Activated T-helper 9 cell treated with anti-CD3 and anti-CD28 coated beads, Interleukin-2, amount 50 U/mL, for 16 hours (primary cell): ENCODE measurements around the gene CRY2.

Source experiments
- DNase-seq: peaks from one replicate; pipeline ENCODE4 v3.0.0-alpha.2; 2020; ENCODE audit warnings: low read depth

The CRY2 gene

DNA sequence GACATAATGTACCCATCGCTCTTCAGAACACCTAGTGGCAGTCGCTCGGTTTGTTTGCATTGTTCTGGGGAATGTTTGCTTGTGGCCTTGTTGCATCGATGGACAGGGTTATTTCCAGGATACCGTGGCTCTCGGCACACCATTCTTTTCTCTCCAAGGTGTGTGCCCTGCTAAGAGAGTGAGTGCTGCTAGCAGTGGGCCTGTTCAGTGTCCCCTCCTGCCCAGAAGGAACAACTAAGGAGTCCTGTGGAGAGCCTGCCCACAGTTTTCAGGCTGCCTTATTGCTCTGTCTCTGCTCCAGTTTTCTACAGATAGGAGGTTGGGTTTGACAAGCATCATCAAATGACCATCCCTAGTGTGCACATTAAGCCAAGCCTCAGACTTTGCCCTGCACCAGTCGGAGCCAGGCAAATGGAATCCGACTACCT, 1.4 kb downstream of the CRY2 start:
- DNase-seq: no peak

DNA sequence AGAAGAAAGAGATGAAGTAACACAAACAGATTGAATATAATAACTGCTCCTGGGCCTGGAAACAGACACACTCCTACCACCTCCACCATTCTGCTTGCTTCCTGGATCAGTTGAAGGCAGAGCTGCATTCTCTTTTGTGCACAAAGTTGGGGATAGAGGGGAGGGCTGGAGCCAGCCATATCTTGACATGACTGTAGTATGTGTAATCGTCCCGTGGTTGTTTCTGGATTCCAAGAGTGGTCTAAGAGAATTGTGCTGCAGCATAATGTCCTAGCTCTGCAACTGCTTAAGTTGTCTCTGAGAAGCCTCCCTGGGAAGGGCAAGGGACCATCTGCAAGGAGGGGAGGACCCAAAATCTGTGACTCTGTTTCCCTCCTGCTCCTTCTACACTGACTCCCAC, 3.2 kb downstream of the CRY2 start:
- no peak for DNase-seq

DNA sequence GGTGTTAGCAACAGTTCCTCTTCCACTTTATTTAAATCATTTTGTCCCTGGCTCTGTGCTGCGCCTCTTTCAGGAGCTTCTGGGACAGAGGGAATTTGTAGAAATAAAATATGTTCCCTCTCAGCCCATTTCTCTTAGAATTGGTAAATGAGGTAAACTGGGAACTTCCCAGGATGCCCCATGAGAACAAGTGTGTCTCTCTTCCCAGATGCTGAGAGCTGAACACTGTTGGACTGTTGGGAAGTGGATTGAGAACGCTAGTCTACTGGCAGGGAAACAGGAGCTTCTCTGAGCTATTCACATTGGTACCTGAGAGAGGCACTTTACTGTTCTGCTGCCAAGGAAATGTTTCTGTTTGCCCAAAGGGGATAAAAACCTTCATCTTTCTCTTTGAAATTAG, 4.0 kb downstream of the CRY2 start:
- DNase-seq: no peak

DNA sequence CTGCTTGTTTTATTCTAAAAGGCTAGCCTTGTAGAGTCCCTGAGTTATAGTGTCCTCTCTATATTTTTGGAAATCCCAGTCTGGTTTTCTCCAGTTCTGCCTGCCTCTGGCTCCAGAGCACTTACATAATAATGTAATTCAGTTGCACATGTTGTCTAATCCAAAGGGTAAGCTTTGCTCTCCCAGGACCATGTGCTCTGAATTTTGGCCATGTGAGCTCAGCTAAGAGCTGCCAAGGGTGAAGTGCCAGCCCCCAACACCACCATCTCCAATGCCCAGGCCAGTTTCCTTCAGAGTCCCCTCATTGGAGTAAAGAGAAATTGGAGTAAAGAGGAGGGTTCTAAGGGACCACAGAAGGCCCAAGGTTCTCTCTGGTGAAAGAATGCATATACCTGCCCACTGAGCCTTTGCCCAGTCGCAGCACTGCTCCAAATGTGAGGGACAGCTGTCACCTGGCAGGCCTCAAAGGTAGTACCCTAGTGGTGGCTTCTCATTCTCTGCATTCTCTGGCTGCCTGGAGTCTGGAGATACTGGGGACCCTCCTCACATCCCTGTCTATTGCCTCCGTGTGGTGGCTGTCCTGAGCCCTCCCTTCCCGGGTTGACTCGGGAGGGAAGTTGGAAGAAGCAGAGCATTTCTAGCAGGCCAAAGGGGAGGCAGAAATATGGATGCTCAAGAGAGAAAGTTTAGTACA, 4.9 kb downstream of the CRY2 start:
- no peak for DNase-seq

DNA sequence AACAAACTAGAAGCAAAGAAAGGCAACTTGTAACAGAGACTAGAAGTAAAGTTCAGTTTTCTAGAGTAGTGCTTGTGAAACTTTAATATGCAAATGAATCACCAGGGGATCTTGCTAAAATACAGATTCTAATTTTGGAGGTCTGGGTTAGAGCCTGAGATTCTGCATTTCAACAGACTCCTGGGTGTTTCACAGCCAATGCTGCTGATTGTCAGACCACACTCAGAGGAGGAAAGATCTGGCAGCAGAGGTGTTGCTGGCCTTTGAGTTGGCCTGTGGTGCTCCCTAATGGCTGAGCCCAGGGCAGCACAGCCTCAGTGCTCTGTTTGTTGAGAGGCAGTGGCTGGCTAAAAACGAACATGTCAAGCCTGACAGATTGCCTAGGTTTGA, 5.4 kb downstream of the CRY2 start:
- no peak for DNase-seq

DNA sequence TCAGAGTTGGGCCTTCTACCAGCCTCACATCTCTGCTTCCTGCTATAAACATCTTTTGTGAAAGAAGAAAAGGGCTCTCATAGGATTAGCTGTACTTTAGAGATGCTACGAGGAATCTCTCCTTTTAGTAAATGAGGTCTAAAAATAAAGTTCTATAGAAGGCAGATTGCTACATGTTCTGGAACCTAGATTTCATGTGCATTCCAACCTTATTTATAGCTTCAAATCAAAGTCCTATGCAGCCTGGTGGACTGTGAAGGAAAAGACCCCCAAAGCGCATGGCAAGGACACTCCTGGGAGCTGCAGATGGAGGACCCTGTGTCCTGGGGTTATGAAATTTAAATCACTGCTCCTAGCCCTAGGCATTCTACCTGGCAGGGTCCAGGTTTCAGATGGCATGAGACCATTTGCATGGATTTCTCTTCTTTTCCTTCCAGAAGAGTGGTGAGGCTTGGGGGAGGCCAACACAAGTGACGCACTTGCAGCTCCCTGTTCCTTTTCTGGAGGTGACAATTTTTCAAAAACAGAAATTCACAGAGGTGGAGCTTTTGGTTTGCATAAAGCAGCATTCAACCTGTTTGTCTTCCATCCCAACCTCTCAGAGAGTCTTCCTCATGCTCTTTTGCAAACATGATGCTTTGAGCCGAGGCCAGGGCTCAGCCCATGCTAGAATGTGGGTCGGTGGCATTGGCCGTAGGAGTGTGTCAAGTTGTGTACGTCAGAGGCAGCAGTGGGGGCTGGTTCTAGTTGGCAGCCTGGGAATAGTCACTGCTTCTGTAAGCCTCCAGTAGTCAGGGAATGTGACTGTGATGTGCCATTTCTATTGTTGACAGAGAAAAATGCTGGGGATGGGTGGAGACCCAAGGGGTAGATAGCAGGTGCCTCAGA, 6.3 kb downstream of the CRY2 start:
- no peak for DNase-seq

DNA sequence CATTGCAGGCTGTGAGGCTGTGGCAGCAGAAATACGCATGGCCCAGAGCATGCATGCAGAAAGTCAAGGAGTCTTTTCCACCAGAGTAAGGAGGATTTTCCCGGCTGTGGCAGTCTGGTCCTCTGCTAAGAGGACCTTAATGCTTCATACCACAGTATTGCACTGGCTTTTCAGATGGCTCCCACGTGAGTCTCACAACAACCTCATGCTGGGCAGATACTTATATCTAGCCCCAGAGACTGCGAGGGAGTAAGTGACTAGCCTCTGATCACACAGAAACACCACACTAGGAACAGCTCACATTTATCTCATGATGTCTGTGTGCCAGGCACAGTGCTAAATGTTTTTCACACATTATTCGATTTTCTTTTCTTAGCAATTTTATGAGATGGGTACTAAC, 8.0 kb downstream of the CRY2 start:
- no peak for DNase-seq

DNA sequence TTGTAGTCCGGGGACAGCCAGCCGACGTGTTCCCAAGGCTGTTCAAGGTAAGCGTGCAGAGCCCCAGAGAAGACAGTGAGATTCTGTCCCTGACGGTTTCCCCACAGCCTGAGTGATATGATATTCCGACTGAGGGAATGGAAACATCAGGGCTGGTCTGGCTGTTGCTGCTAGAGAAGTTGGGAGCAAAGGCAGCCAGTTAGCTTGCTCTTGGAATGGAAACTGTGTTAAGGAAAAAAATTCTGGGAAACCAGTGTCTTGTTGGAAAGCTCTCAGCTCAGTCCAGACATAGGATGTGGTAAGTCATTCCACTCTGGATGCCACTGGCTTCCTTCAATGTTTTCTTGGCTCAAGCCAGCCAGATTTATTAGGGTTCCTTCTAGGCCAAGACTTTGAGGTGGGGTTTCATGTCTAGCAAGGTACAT, 8.8 kb downstream of the CRY2 start:
- DNase-seq: no peak

DNA sequence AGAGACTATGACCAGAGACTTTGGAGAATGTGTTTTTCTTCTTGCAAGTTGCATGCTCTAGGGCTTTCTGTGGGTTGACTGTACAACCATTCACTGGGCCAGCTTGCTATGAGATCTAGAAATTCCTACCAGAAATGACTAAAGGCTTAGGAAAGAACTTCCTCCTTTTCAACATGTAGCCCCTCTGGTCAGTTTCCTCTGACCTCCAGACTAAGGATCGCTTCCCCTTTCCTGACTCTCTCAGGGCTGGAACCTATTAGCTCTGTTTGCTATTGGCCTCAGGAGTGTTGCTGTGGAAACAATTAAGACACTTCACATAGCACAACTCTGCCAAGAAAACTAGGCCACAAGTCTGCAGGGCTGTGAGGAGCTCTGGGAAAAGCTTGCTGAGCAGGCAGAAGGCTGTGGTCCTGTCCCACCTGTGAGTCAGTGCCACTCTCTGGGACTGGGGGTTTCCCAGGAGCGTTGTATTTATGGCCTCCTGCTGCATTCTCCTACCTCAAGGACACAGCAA, 10.7 kb downstream of the CRY2 start:
- no peak for DNase-seq

DNA sequence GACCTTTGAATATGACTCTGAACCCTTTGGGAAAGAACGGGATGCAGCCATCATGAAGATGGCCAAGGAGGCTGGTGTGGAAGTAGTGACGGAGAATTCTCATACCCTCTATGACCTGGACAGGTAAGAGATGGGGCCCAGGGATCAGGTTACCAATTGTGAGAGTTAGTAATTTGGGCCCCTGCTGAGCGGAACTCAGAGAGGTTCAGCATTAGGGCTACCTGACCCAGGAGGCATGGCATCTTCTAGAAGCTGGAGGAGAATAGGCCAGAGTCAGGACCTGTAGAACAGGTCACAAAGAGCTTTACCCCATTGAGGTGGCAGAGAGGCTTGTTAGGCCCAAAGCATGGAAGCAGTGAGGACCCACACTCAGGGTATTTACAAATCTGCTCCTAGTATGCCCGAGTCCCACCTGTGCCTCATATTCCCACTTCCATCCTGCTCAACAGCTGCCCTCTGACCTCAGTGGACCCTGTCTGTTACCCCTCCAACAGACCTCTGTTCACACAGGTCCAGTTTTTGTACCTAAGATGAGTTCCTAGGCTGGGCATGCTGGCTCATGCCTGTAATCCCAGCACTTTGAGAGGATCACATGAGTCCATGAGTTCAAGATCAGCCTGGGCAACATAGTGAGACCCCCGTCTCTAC, 11.6 kb downstream of the CRY2 start:
- no peak for DNase-seq

DNA sequence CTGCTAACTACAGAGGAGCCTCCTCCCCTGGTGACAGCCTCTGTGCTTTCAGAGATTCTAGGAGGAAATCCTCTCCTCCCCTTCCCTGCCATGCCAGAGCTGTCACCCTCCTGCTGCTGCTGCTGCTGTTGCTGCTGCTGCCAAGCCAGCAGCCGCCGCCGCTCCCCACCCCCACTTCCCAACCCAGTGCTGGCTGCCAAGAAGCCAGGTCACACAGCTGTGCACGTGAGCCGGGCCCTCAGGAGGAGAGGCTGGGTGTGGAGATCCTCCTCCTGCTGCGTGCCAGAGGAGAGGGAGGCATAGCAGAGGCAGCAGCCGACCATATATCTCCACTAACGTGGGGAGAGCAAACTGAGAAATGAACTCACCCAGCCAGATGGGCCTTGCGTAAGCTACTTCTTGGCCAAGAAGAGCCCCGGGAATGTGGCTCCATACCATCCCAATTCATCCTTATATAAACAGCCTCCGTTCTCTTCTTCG, 12.4 kb downstream of the CRY2 start:
- DNase-seq: no peak

DNA sequence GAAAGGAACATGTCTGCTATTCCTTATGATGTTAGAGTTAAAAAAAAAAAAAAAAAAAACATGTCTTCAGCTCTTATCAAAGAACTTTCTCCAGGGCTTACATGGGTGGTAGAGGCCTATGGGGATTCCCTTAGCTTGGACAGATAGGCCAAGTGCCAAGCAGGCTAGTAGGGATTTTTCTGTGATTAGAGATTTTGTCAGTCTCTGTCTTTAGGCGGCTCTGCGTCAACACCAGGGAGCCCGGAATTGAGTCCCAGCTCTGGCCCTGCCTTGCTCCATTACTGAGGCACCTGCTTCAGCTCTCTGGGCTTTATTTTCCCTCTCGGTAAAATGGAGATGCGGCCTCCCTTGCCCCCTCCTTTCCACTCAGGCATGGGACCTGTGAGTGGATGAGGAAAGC, 13.1 kb downstream of the CRY2 start:
- DNase-seq: no peak

DNA sequence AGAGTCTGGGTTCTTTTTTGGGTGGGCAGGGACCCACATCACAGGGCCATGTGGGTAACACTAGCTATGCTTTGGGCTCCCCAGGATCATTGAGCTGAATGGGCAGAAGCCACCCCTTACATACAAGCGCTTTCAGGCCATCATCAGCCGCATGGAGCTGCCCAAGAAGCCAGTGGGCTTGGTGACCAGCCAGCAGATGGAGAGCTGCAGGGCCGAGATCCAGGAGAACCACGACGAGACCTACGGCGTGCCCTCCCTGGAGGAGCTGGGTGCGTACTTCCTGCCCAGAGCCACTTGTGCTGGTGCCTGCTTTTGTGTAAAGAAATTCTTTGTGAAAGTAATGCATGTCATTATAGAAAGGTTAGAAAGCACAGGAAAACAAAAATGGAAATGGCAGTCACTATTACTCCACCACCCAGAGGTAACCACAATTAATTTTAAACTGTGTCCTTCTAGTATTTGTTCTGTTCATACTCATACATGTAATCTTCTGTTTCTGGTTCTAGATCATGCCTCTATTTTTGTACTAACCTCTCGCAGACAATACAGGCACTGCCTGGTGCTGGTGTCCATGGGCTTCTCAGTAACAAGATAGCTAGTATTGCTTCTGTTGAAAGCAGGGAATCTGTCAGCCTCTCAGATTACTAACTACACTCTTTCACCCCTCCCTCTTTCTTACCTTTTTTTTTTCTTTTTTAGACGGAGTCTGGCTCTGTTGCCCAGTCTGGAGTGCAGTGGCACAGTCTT, 13.7 kb downstream of the CRY2 start:
- DNase-seq: no peak

DNA sequence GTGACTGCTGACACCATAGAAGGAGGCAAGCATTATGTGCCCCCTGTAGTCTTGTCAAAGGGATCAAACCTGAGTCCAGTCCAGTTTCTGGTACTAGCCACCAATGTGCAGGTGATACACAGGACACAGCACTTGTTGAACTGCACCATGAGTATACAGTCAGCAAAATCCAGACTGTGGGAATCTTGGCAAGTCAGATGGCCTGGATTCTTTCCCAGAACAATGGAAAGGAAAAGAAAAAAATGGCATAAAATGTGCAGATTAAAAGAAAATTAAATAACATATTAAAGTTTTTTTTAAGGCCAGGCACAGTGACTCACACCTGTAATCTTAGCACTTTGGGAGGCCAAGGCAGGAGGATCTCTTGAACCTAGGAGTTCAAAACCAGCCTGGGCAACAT, 16.8 kb downstream of the CRY2 start:
- DNase-seq: no peak

DNA sequence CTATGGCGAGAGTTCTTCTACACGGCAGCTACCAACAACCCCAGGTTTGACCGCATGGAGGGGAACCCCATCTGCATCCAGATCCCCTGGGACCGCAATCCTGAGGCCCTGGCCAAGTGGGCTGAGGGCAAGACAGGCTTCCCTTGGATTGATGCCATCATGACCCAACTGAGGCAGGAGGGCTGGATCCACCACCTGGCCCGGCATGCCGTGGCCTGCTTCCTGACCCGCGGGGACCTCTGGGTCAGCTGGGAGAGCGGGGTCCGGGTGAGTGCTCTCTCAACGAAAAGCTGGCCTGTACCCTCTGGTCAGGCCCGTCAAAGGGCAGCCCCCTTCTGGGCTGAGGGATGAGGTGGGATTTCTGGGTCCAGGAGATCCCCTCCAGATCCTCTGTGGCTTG, 22.3 kb downstream of the CRY2 start:
- DNase-seq: no peak

DNA sequence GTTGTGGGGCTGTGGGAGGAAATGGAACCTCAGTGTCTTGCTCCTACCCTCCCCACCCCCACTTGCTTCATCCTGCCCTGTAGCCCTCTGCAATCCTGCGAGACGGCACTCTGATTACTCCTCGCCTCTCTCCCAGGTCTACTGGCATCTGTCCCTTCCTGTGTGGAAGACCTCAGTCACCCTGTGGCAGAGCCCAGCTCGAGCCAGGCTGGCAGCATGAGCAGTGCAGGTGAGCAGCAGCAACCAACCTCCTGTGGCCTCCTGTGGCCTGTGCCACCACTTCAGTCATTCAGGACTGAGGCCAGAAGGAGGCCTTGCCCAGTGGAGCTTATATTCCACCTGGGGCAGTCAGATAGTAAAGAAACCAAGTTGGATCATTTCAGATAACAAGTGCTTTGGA, 23.4 kb downstream of the CRY2 start:
- no peak for DNase-seq

DNA sequence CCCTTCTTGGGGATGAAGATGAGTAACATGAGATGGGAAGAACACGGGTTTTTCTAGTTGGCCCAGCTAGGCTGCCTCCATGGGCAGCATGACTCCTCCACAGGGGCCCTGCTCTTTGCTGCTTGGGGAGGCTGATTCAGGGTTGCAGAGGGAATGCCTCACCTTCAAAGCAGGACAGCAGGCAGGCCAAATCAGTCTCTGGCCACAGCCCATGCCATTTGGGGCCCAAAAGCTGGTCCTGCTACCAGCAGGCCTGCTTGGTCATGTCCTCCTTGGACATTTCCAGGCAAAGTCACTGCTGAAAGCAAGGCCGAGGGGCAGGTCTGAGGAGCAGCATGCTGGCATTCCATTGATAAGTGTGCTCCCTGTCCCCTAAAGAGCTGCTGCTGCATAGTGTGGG, 24.4 kb downstream of the CRY2 start:
- DNase-seq: no peak

DNA sequence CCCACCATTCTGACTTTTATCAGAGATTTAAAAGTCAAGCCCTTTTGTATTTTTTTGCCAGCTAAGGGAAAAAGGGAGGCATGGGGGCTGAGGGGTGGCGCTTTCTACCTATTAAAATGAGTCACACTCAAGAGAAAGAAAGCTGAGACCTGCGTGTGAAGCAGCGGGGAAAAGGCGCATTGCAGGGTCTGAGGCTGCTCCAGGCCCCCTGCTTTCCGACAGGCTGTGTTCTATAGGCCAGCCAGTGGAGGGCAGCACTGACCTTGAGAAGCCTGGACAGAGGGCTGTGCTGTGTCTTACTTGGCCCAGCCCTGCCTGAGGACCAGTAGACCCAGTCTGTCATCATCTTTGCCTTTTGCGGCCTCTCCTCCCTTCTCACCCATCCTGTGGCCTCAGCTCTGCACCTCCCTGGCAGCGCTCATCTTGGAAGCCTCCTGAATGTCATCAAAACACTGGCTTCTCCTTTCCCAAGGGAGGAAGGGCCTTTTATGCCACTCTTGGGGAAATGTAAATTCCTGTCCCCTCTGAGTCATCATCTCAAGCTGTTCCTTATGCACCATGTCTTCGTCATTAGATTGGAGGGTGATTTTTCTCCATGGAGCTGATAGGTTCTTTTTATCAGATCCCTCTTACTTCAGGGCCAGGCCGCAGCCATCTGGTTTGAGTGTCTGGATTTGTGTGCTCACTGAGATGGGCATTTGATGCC, 25.5 kb downstream of the CRY2 start:
- no peak for DNase-seq

DNA sequence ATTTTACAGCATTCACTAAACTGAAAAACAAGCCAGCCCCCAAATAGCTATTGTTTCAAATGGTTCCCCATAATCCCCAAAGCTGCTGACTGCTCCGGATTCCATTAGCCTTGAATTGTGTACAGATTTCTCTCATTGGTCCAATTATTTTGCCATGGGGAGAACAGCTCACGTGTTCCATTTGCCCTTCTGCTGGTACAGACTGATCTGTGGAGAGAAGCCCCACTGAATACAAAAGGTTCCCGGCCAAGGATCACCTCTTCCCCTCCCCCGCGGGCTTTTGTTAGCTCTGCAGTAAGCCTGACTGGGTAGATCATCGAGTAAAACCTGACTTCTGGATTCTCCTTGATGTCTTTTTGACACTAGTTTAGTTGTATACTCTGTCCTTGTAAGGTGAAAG, 29.1 kb downstream of the CRY2 start:
- no peak for DNase-seq

DNA sequence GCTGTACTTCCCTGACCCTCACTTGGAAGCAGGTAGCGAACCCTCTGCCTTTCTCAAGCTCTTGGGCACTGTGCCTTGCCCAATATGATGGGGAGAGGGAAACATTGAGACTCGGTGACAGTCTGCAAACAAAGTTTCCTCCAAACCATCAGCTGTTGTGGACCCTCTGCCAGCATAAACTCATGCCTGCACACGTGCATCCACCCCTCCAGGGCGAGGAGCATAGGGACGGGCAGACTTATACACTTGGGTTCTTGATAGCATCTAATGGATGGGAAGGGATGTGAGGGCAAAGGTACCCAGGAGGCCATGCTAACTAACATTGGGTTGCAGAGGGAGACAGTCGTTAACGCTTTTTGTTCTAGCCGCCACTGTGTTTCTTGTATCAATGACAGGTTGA, 29.9 kb downstream of the CRY2 start:
- DNase-seq: no peak

DNA sequence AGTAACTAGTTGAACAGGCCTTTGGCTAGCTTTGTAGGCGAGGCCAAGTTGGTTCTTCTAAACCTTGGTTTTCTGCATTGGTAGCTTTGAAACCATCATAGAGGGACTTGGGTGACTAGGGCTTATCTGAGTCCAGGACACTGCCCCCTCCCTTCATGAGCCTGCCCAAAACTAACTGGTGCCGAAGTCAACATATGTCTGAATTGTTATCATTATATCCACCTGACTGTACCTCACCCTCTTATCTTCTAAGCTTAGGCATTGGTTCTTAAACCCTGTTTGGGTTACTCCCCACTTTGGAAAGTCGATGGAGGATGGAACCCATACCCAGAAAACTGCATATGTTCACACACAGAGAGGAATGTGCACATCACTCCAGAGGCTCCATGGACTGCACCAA, 30.6 kb downstream of the CRY2 start:
- no peak for DNase-seq
